MM.1S (cell line): ENCODE data around the gene ZFHX3.
A peak's percentile ranks its signal among the peaks of the same experiment; 100 is the strongest.

Experiments used
- DNase-seq: peaks from one replicate; pipeline ENCODE4 v3.0.0-alpha.2; 2015
- H2AFZ ChIP-seq: fragments of 300-600 bp; sonication (generic); 2 replicates; pipeline ENCODE4 v1.6.0; 2016; ENCODE audit warnings: antibody characterized with exemption, low read length
- H3F3A ChIP-seq: fragments of 300-600 bp; sonication (generic); 2 replicates; pipeline ENCODE4 v1.6.1; 2016; ENCODE audit warnings: mild to moderate bottlenecking, antibody characterized with exemption, low read length, moderate library complexity, mixed read lengths; ENCODE audit not compliant: insufficient read depth
- H3K27ac ChIP-seq: fragments of 300-600 bp; sonication (generic); 2 replicates; pipeline ENCODE4 v1.5.1; 2016; ENCODE audit warnings: mild to moderate bottlenecking, low read length
- H3K27me3 ChIP-seq: fragments of 300-600 bp; sonication (generic); replicated peaks from 2 replicates; pipeline ENCODE4 v1.6.0; 2016; ENCODE audit warnings: low read length; ENCODE audit not compliant: insufficient read depth
- H3K36me3 ChIP-seq: fragments of 300-600 bp; sonication (generic); replicated peaks from 2 replicates; pipeline ENCODE4 v1.6.1; 2016; ENCODE audit warnings: mild to moderate bottlenecking, low read length, mixed read lengths; ENCODE audit not compliant: insufficient read depth
- H3K4me1 ChIP-seq: fragments of 300-600 bp; sonication (generic); 2 replicates; pipeline ENCODE4 v1.6.1; 2016; ENCODE audit warnings: low read length, mixed read lengths
- H3K4me2 ChIP-seq: fragments of 300-600 bp; sonication (generic); 2 replicates; pipeline ENCODE4 v1.6.0; 2016; ENCODE audit warnings: low read depth, low read length
- H3K4me3 ChIP-seq: fragments of 300-600 bp; sonication (generic); 2 replicates; pipeline ENCODE4 v1.5.1; 2016; ENCODE audit warnings: low read length, mixed read lengths
- H3K79me2 ChIP-seq: fragments of 300-600 bp; sonication (generic); 2 replicates; pipeline ENCODE4 v1.6.1; 2016; ENCODE audit warnings: mixed run types, low read length, mixed read lengths
- H3K9ac ChIP-seq: fragments of 300-600 bp; sonication (generic); 2 replicates; pipeline ENCODE4 v1.6.1; 2016; ENCODE audit warnings: low read length, mixed read lengths
- H3K9me2 ChIP-seq: fragments of 300-600 bp; sonication (generic); replicated peaks from 2 replicates; pipeline ENCODE4 v1.6.1; 2016; ENCODE audit warnings: mild to moderate bottlenecking, low read length, mixed read lengths; ENCODE audit not compliant: insufficient read depth
- H3K9me3 ChIP-seq: fragments of 300-600 bp; sonication (generic); replicated peaks from 2 replicates; pipeline ENCODE4 v1.6.1; 2016; ENCODE audit warnings: mild to moderate bottlenecking, low read length, mixed read lengths; ENCODE audit not compliant: insufficient read depth
- H4K20me1 ChIP-seq: fragments of 300-600 bp; sonication (generic); 2 replicates; pipeline ENCODE4 v1.6.1; 2016; ENCODE audit warnings: mild to moderate bottlenecking, low read length, moderate library complexity, mixed read lengths; ENCODE audit not compliant: insufficient read depth
- EZH2 ChIP-seq: fragments of 300-600 bp; sonication (generic); optimal IDR thresholded peaks from 2 replicates; pipeline ENCODE3; 2017; ENCODE audit warnings: low read depth, mild to moderate bottlenecking, antibody characterized with exemption, low read length, mixed read lengths
- EZH2phosphoT487 ChIP-seq: fragments of 300-600 bp; sonication (generic); IDR thresholded peaks from 2 replicates; pipeline ENCODE4 v1.6.1; 2018; ENCODE audit warnings: antibody characterized with exemption, low read length
- TF ChIP-seq, protein P1 (sequence below): fragments of 300-600 bp; sonication (generic); IDR thresholded peaks from 2 replicates; pipeline ENCODE4 v1.5.1; 2016; ENCODE audit warnings: antibody characterized with exemption, low read length, mixed read lengths

ZFHX3 gene

DNA sequence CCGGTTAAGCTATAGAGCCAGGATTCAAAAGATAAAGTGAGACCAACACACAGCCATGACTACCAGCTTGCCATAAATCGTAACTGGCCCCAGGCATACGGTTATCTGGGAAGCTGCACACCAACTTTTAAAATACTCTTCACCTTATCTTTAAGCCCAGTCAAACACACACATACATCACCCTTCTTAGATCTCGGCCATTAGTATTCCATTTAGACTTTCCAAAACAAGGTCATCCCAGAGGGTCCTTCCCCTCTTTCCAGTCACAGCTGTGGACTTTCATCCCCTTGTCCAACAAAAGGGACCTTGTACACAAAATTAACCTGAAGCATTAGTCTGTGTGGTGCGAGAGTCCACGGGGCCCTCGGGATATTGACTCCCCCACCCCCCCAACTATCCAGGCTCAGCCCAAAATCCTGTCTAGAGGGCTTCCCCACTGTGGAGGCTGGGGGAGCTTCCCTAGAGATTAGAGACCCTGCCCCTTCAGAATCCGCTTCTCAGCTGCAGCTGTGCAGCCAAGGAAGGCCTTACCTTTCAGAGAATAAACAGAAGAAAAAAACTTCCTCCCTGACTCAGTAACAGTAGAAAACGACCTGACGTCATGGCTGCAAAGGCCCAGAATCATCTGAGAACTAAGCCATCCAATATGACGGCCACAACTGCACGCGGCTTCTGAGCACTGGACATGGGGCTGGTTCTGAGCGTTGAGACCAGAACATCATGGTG lies 9.9 kb downstream of the ZFHX3 start:
- no peak for DNase-seq
- H3K9ac ChIP-seq, result no peak overlapping the region
- H3K36me3 ChIP-seq, result no peaks in the 10 kb centered on the region
- no peaks in the 10 kb centered on the region for H3K79me2 ChIP-seq
- H3K27me3 ChIP-seq, result no peaks in the 10 kb centered on the region
- no peak overlapping the region for H3K27ac ChIP-seq
- H3F3A ChIP-seq, result no peaks in the 10 kb centered on the region
- H3K4me1 ChIP-seq, result peaks cover 20% of the 10 kb centered on the region
- H2AFZ ChIP-seq, result no peak overlapping the region
- H3K9me2 ChIP-seq, result no peaks in the 10 kb centered on the region
- TF ChIP-seq EZH2 (no peak), EZH2phosphoT487 (no peak)
- TF ChIP-seq, protein P1, sequence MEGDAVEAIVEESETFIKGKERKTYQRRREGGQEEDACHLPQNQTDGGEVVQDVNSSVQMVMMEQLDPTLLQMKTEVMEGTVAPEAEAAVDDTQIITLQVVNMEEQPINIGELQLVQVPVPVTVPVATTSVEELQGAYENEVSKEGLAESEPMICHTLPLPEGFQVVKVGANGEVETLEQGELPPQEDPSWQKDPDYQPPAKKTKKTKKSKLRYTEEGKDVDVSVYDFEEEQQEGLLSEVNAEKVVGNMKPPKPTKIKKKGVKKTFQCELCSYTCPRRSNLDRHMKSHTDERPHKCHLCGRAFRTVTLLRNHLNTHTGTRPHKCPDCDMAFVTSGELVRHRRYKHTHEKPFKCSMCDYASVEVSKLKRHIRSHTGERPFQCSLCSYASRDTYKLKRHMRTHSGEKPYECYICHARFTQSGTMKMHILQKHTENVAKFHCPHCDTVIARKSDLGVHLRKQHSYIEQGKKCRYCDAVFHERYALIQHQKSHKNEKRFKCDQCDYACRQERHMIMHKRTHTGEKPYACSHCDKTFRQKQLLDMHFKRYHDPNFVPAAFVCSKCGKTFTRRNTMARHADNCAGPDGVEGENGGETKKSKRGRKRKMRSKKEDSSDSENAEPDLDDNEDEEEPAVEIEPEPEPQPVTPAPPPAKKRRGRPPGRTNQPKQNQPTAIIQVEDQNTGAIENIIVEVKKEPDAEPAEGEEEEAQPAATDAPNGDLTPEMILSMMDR, result no peak
- H3K9me3 ChIP-seq, result no peaks in the 10 kb centered on the region
- no peak overlapping the region for H3K4me3 ChIP-seq
- H4K20me1 ChIP-seq, result no peaks in the 10 kb centered on the region
- H3K4me2 ChIP-seq, result no peak overlapping the region

DNA sequence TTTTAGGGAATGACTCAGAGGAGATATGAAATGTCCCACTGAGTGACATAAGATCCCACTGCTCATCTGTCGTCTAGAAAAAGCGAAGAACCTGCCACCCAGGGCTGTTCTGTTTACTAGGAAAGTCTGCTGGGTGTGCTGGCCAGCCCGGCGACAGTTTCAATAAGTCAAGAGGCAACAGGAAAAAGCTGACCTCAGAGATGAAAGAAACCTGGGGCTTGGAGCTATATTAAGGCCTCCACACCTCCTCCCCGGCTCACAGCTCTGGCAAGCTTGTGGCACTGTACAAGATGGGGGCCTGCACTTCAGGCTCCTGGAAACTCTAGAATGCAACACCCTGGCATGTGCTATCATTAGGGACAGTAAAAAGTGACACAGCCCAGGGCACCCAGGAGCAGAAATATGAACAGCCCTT lies 10.6 kb downstream of the ZFHX3 start:
- Histone ChIP-seq H3K9ac (no peak overlapping the region), H3K79me2 (no peaks in the 10 kb centered on the region), H3K9me3 (no peaks in the 10 kb centered on the region), H3K4me2 (peak overlapping the region; percentile 15; the same call in 1 of the 2 replicates), H3K27ac (no peak overlapping the region), H2AFZ (no peak overlapping the region), H3F3A (no peaks in the 10 kb centered on the region), H3K9me2 (no peaks in the 10 kb centered on the region), H3K4me1 (peaks cover 13% of the 10 kb centered on the region), H4K20me1 (no peaks in the 10 kb centered on the region), H3K36me3 (no peaks in the 10 kb centered on the region), H3K27me3 (no peaks in the 10 kb centered on the region), H3K4me3 (no peak overlapping the region)
- DNase-seq, result peak; percentile 72
- TF ChIP-seq EZH2 (no peak), EZH2phosphoT487 (no peak)
- TF ChIP-seq, protein P1, result no peak

DNA sequence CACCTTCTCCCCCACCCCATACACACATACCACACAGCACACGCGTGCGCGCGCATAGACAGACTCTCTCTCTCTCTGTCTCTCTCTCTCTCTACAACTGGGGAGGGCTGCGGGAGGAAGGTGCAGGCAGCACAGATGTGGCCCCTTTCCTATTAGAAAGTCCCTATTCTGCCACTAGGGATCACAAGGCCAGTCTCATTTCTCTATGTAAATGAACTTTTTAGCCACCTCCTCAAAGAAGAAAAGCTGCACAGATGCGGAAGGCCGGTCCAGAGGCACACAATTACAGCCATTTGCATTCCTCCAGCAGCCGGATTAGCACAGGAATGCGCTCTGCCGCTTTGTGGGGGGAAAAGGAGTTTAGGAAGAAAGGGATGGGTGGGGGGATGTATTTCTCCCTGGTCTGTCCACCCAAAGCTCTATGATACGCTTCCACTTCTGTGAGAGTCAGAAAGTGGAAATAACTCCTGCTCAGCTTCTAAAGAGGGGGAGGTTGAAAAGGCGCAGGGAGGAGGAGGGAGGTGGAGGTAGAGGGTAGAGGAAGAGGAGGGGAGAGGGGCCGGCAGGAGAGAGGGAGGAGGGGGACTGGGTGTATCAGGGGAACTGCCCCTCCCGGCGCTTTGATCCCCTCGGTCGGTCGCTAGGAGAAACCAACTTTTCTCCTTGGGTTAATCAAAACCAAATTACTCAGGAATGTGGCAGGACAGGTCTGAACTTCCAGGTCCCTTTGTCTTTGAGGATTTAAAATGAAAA lies 11.7 kb downstream of the ZFHX3 start:
- Histone ChIP-seq H3K27me3 (no peaks in the 10 kb centered on the region), H2AFZ (no peak overlapping the region), H3K9me3 (no peaks in the 10 kb centered on the region), H3K4me1 (peaks cover 12% of the 10 kb centered on the region), H3K79me2 (no peaks in the 10 kb centered on the region), H3K4me3 (no peak overlapping the region), H3K9me2 (no peaks in the 10 kb centered on the region), H3K4me2 (no peak overlapping the region), H4K20me1 (no peaks in the 10 kb centered on the region), H3K9ac (no peak overlapping the region), H3F3A (no peaks in the 10 kb centered on the region), H3K27ac (no peak overlapping the region), H3K36me3 (no peaks in the 10 kb centered on the region)
- TF ChIP-seq EZH2 (no peak), EZH2phosphoT487 (no peak)
- TF ChIP-seq, protein P1, result no peak
- DNase-seq, result no peak
